DOHH2 (cell line): ENCODE measurements around the gene HEXIM1.

Experiments
- CTCF ChIP-seq: fragments of 200-600 bp; sonication (generic); IDR thresholded peaks from one replicate; pipeline ENCODE4 v1.5.1; 2014; ENCODE audit warnings: antibody characterized with exemption, mild to moderate bottlenecking, low read depth, low read length; ENCODE audit not compliant: poor library complexity, severe bottlenecking
- EZH2phosphoT487 ChIP-seq: fragments of 200-600 bp; sonication (generic); IDR thresholded peaks from 2 replicates; pipeline ENCODE4 v1.6.1; 2017; ENCODE audit warnings: borderline replicate concordance, mild to moderate bottlenecking, antibody characterized with exemption, low read length, moderate library complexity, mixed read lengths

- no peak for TF ChIP-seq CTCF
- no peak for TF ChIP-seq EZH2phosphoT487
Measured at GRCh38 chr17:45132320-45132571, 16.0 kb upstream of the HEXIM1 start, which contains the start of gene PLCD3.
